ENCODE data around the gene TNS1. TPM values are rescaled to one million over a fixed set of nuclear protein-coding genes. Genes with fewer than 3 reads are reported as not detected.

Gene TNS1
- polyA plus RNA-seq, 3 donors: 0.26 to 1.6 (median 1.5) TPM

GRCh38 chr2:217941339-217941738 lies 61.5 kb downstream of the TNS1 start:
- Histone ChIP-seq H3K9ac (ENCODE audit: insufficient read depth, low read length, poor library complexity, severe bottlenecking) (no peak overlapping the region), H4K20me1 (ENCODE audit: insufficient read depth, low read length) (no peaks in the 10 kb centered on the region), H3K4me3 (replicated peaks in 1 of 3; ENCODE audit: low read depth in 2 of 3, low read length in 3 of 3) (no peak overlapping the region), H2AFZ (ENCODE audit: insufficient read depth, low read depth, low read length, poor library complexity, severe bottlenecking) (no peak overlapping the region), H3K4me1 (ENCODE audit: control insufficient read depth in 1 of 2, insufficient read depth in 2 of 2, low read length in 2 of 2) (peaks cover 13 to 21% of the 10 kb centered on the region in 2 donors), H3K9me3 (replicated peaks in 1 of 2; ENCODE audit: control insufficient read depth in 1 of 2, insufficient read depth in 1 of 2, low read length in 2 of 2) (no peaks in the 10 kb centered on the region), H3K4me2 (replicated peaks; ENCODE audit: extremely low read depth, low read length, poor library complexity, severe bottlenecking) (no peak overlapping the region), H3K27me3 (ENCODE audit: control insufficient read depth in 2 of 2, insufficient read depth in 2 of 2, low read length in 2 of 2) (no peaks in the 10 kb centered on the region), H3K79me2 (ENCODE audit: insufficient read depth, low read length) (no peaks in the 10 kb centered on the region), H3K27ac (ENCODE audit: low read depth in 1 of 2, low read length in 2 of 2) (no peak overlapping the region), H3K36me3 (replicated peaks in 1 of 2; ENCODE audit: control insufficient read depth in 1 of 2, insufficient read depth in 2 of 2, low read length in 2 of 2) (no peaks in the 10 kb centered on the region)
- Mint-ChIP-seq H3K4me3 (peak overlapping the region in 1 of 2 donors; percentile 48), H3K36me3 (peaks cover 0 to 10% of the 10 kb centered on the region in 2 donors), H3K27me3 (ENCODE audit: low read depth in 3 of 3) (peaks cover 6 to 11% (median 6%) of the 10 kb centered on the region in 3 donors), H3K4me1 (peaks cover 22% of the 10 kb centered on the region), H3K27ac (peak overlapping the region in 2 of 7 donors; percentile 13 to 22), H3K9me3 (no peaks in the 10 kb centered on the region)
- TF ChIP-seq, protein P1, sequence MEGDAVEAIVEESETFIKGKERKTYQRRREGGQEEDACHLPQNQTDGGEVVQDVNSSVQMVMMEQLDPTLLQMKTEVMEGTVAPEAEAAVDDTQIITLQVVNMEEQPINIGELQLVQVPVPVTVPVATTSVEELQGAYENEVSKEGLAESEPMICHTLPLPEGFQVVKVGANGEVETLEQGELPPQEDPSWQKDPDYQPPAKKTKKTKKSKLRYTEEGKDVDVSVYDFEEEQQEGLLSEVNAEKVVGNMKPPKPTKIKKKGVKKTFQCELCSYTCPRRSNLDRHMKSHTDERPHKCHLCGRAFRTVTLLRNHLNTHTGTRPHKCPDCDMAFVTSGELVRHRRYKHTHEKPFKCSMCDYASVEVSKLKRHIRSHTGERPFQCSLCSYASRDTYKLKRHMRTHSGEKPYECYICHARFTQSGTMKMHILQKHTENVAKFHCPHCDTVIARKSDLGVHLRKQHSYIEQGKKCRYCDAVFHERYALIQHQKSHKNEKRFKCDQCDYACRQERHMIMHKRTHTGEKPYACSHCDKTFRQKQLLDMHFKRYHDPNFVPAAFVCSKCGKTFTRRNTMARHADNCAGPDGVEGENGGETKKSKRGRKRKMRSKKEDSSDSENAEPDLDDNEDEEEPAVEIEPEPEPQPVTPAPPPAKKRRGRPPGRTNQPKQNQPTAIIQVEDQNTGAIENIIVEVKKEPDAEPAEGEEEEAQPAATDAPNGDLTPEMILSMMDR (IDR thresholded peaks at IDR 0.05): no peak
- no peak for DNase-seq
- intact Hi-C loops (cut with micrococcal nuclease): no loop called here
- WGBS (ENCODE audit: insufficient coverage): 17% methylated on average over 9 of the region's 11 CpGs

GRCh38 chr2:217940261-217941220 lies 62.3 kb downstream of the TNS1 start:
- H3K9me3 Mint-ChIP-seq: no peaks in the 10 kb centered on the region
- Histone ChIP-seq H3K4me1 (ENCODE audit: control insufficient read depth in 1 of 2, insufficient read depth in 2 of 2, low read length in 2 of 2) (peaks cover 16 to 24% of the 10 kb centered on the region in 2 donors), H4K20me1 (ENCODE audit: insufficient read depth, low read length) (no peaks in the 10 kb centered on the region), H3K27me3 (ENCODE audit: control insufficient read depth in 2 of 2, insufficient read depth in 2 of 2, low read length in 2 of 2) (no peaks in the 10 kb centered on the region), H3K79me2 (ENCODE audit: insufficient read depth, low read length) (no peaks in the 10 kb centered on the region), H3K9ac (ENCODE audit: insufficient read depth, low read length, poor library complexity, severe bottlenecking) (no peak overlapping the region), H2AFZ (ENCODE audit: insufficient read depth, low read depth, low read length, poor library complexity, severe bottlenecking) (no peak overlapping the region), H3K9me3 (replicated peaks in 1 of 2; ENCODE audit: control insufficient read depth in 1 of 2, insufficient read depth in 1 of 2, low read length in 2 of 2) (no peaks in the 10 kb centered on the region), H3K4me2 (replicated peaks; ENCODE audit: extremely low read depth, low read length, poor library complexity, severe bottlenecking) (no peak overlapping the region), H3K36me3 (replicated peaks in 1 of 2; ENCODE audit: control insufficient read depth in 1 of 2, insufficient read depth in 2 of 2, low read length in 2 of 2) (no peaks in the 10 kb centered on the region), H3K4me3 (replicated peaks in 1 of 3; ENCODE audit: low read depth in 2 of 3, low read length in 3 of 3) (no peak overlapping the region), H3K27ac (ENCODE audit: low read depth in 1 of 2, low read length in 2 of 2) (no peak overlapping the region)
- TF ChIP-seq, protein P1 (IDR thresholded peaks at IDR 0.05): no peak
- intact Hi-C loops (cut with micrococcal nuclease): no loop called here
- WGBS (ENCODE audit: insufficient coverage): 76% methylated on average over 4 of the region's 13 CpGs
- peaks cover 4 to 11% of the 10 kb centered on the region in 2 donors for H3K36me3 Mint-ChIP-seq
- H3K4me3 Mint-ChIP-seq: no peak overlapping the region
- peak overlapping the region in 1 of 7 donors; percentile 62 for H3K27ac Mint-ChIP-seq
- H3K4me1 Mint-ChIP-seq: peaks cover 26% of the 10 kb centered on the region
- peaks cover 8 to 13% (median 8%) of the 10 kb centered on the region in 3 donors for H3K27me3 Mint-ChIP-seq (ENCODE audit: low read depth in 3 of 3)
- no peak for DNase-seq

All from CD14-positive monocyte (primary cell).